Measurements from ENCODE around the gene ABCC5.

- TF ChIP-seq PREB (CRISPR knock-in tag; IDR thresholded peaks at IDR 0.05; ENCODE audit: borderline replicate concordance) (no peak), MAX (CRISPR knock-in tag; IDR thresholded peaks at IDR 0.05) (no peak), CTCF (IDR thresholded peaks at IDR 0.05) (no peak), ESRRA (CRISPR knock-in tag; IDR thresholded peaks at IDR 0.05; ENCODE audit: borderline replicate concordance) (no peak), ZBTB43 (CRISPR knock-in tag; IDR thresholded peaks at IDR 0.05) (no peak), CREM (CRISPR knock-in tag; IDR thresholded peaks at IDR 0.05) (no peak), CBFB (CRISPR knock-in tag; IDR thresholded peaks at IDR 0.05; ENCODE audit: low read depth) (no peak), NR3C1 (CRISPR knock-in tag; conservative IDR thresholded peaks at IDR 0.05; ENCODE audit: low read depth) (no peak), STAT6 (CRISPR knock-in tag; conservative IDR thresholded peaks at IDR 0.05; ENCODE audit: low read depth) (no peak)
Observed at GRCh38 chr3:183924543-183924942, 93.1 kb downstream of the ABCC5 start.

Data from WTC11 (cell line).